CD14-positive monocyte (primary cell): ENCODE data around the gene RASSF1. TPM values are rescaled to one million over a fixed set of nuclear protein-coding genes. Genes with fewer than 3 reads are reported as not detected.

Experiments
- DNase-seq, 3 donors: peaks; one replicate each; pipeline ENCODE4 v3.0.0-alpha.2; 2011 to 2022
- H2AFZ ChIP-seq: 2 replicates; pipeline ENCODE4 v1.6.0; 2012; ENCODE audit warnings: mild to moderate bottlenecking, low read depth, low read length, inconsistent platforms; ENCODE audit not compliant: insufficient read depth, poor library complexity, severe bottlenecking
- H3K27ac ChIP-seq, 2 donors: 1 replicate in 1 of 2; 2 replicates in 1 of 2; pipeline ENCODE4 v1.5.1; 2012 to 2013; ENCODE audit warnings: low read length in 2 of 2, control low read depth in 1 of 2, inconsistent platforms in 1 of 2, low read depth in 1 of 2, mild to moderate bottlenecking in 1 of 2
- H3K27me3 ChIP-seq, 2 donors: one replicate each; pipeline versions ENCODE4 v1.6.0 to v1.6.1; 2011 to 2013; ENCODE audit warnings: low read length in 2 of 2; ENCODE audit not compliant: control insufficient read depth in 2 of 2, insufficient read depth in 2 of 2
- H3K36me3 ChIP-seq, 2 donors: replicated peaks in 1 of 2; 1 replicate in 1 of 2; 2 replicates in 1 of 2; pipeline versions ENCODE4 v1.5.1 to v1.6.1; 2012 to 2013; ENCODE audit warnings: low read length in 2 of 2, control low read depth in 1 of 2, inconsistent platforms in 1 of 2, mild to moderate bottlenecking in 1 of 2; ENCODE audit not compliant: insufficient read depth in 2 of 2, control insufficient read depth in 1 of 2
- H3K4me1 ChIP-seq, 2 donors: 1 replicate in 1 of 2; 2 replicates in 1 of 2; pipeline versions ENCODE4 v1.5.1 to v1.6.1; 2012 to 2013; ENCODE audit warnings: low read length in 2 of 2, control low read depth in 1 of 2, inconsistent platforms in 1 of 2, mild to moderate bottlenecking in 1 of 2, moderate library complexity in 1 of 2; ENCODE audit not compliant: insufficient read depth in 2 of 2, control insufficient read depth in 1 of 2
- H3K4me2 ChIP-seq: replicated peaks from 2 replicates; pipeline ENCODE3; 2012; ENCODE audit warnings: low read length, moderate library complexity, mild to moderate bottlenecking; ENCODE audit not compliant: poor library complexity, severe bottlenecking; ENCODE audit errors: extremely low read depth
- H3K4me3 ChIP-seq, 3 experiments: fragments of 200-600 bp in 1 of 3; sonication (generic) in 1 of 3; replicated peaks in 1 of 3; 1 replicate in 2 of 3; 2 replicates in 1 of 3; pipeline ENCODE4 v1.5.1; 2011 to 2013; ENCODE audit warnings: low read length in 3 of 3, mild to moderate bottlenecking in 3 of 3, control low read depth in 2 of 3, low read depth in 2 of 3, inconsistent platforms in 1 of 3, moderate library complexity in 1 of 3
- H3K79me2 ChIP-seq: 2 replicates; pipeline ENCODE4 v1.6.0; 2012; ENCODE audit warnings: mild to moderate bottlenecking, control low read depth, inconsistent platforms, low read length, moderate library complexity; ENCODE audit not compliant: insufficient read depth
- H3K9ac ChIP-seq: 2 replicates; pipeline ENCODE4 v1.6.0; 2017; ENCODE audit warnings: low read length, mild to moderate bottlenecking; ENCODE audit not compliant: insufficient read depth, poor library complexity, severe bottlenecking
- H3K9me3 ChIP-seq, 2 donors: replicated peaks in 1 of 2; 1 replicate in 1 of 2; 2 replicates in 1 of 2; pipeline versions ENCODE4 v1.5.1 to v1.6.1; 2012 to 2013; ENCODE audit warnings: low read length in 2 of 2, control low read depth in 1 of 2; ENCODE audit not compliant: control insufficient read depth in 1 of 2, insufficient read depth in 1 of 2
- H4K20me1 ChIP-seq: 2 replicates; pipeline ENCODE4 v1.6.0; 2012; ENCODE audit warnings: mild to moderate bottlenecking, low read length, control low read depth, moderate library complexity; ENCODE audit not compliant: insufficient read depth
- H3K27ac Mint-ChIP-seq, 7 donors: one replicate each; pipeline ENCODE4 v1.8.0; 2020; ENCODE audit warnings: mild to moderate bottlenecking in 7 of 7, mixed read lengths in 7 of 7, moderate library complexity in 6 of 7, inconsistent platforms in 2 of 7
- H3K27me3 Mint-ChIP-seq, 3 donors: one replicate each; pipeline ENCODE4 v1.8.0; 2021 to 2022; ENCODE audit warnings: low read depth in 3 of 3, mild to moderate bottlenecking in 3 of 3, mixed read lengths in 3 of 3, moderate library complexity in 3 of 3, inconsistent platforms in 1 of 3
- H3K36me3 Mint-ChIP-seq, 2 donors: one replicate each; pipeline ENCODE4 v1.8.0; 2020; ENCODE audit warnings: mixed read lengths in 2 of 2, inconsistent platforms in 1 of 2, mild to moderate bottlenecking in 1 of 2
- H3K4me1 Mint-ChIP-seq: one replicate; pipeline ENCODE4 v1.8.0; 2020; ENCODE audit warnings: mild to moderate bottlenecking, mixed read lengths
- H3K4me3 Mint-ChIP-seq, 2 donors: one replicate each; pipeline ENCODE4 v1.8.0; 2020; ENCODE audit warnings: mild to moderate bottlenecking in 2 of 2, mixed read lengths in 2 of 2, moderate library complexity in 1 of 2
- H3K9me3 Mint-ChIP-seq, 7 donors: one replicate each; pipeline ENCODE4 v1.8.0; 2020 to 2022; ENCODE audit warnings: mixed read lengths in 7 of 7, mild to moderate bottlenecking in 6 of 7, moderate library complexity in 6 of 7, inconsistent platforms in 2 of 7
- WGBS: methylation state at CpG from one replicate; pipeline ENCODE4 v1.1.5; 2013; ENCODE audit warnings: missing lambda C conversion rate; ENCODE audit not compliant: insufficient coverage; 5-methylcytosine and 5-hydroxymethylcytosine counted together
- intact Hi-C, 2 donors: fragments of 100-400 bp; cut with micrococcal nuclease; formaldehyde crosslinking; loops; one replicate each; pipeline versions ENCODE4 v1.15.0 to v1.15.1; 2023
- polyA plus RNA-seq, 3 donors: library from polyadenylated mRNA; depleted of rRNA in 1 of 3; unstranded in 2 of 3; stranded (reverse) in 1 of 3; fragments of 300-500 nt in 2 of 3; fragments of >200 nt in 1 of 3; fragmentation: Illumina TruSeq in 2 of 3; gene quantifications; 1 replicate in 2 of 3; 2 replicates in 1 of 3; pipeline ENCODE4 v1.2.3, GENCODE V29; 2012 to 2021
- TF ChIP-seq, protein P1 (sequence below): fragments of 200-600 bp; IDR thresholded peaks from one replicate; pipeline ENCODE4 v1.8.0; 2022; ENCODE audit warnings: antibody characterized with exemption, mild to moderate bottlenecking

RASSF1 gene
- polyA plus RNA-seq, 3 donors, result 16.0 to 229 (median 24.0) TPM

DNA sequence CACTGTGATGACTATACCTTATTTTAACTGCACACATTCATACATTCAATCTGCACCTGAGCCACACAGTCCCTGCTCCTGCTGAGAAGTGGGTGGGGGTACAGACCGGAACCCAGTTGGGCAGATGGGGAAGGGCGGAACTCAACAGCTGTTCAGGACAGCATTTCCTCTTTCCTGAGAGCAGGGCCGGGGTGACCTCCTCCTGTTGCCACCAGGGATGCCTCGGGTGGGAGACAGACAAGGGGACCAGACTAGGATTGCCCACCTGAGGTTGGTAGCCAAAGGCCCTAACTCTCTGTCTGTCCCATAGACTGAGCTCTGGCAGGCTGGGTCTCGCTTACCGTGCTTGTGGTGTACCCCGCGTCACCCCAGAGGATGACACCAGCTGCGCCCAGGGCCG lies 22.0 kb downstream of the RASSF1 start:
- Histone ChIP-seq H3K9ac (peak overlapping the region; percentile 54), H3K79me2 (peaks cover 21% of the 10 kb centered on the region), H3K27ac (peak overlapping the region; percentile 18 to 81), H3K9me3 (no peaks in the 10 kb centered on the region), H4K20me1 (no peaks in the 10 kb centered on the region), H3K4me2 (peak overlapping the region; percentile 87), H3K36me3 (peaks cover 0 to 29% of the 10 kb centered on the region in 2 donors), H3K4me3 (peak overlapping the region in 1 of 3 experiments; percentile 90), H3K27me3 (no peaks in the 10 kb centered on the region), H3K4me1 (peaks cover 57 to 66% of the 10 kb centered on the region in 2 donors), H2AFZ (peak overlapping the region; percentile 80)
- peak overlapping the region; percentile 79 to 92 (median 89) for H3K27ac Mint-ChIP-seq
- peaks cover 63% of the 10 kb centered on the region for H3K4me1 Mint-ChIP-seq
- H3K4me3 Mint-ChIP-seq, result peak overlapping the region; percentile 66 to 85
- H3K36me3 Mint-ChIP-seq, result peaks cover 22 to 35% of the 10 kb centered on the region in 2 donors
- H3K27me3 Mint-ChIP-seq, result peaks cover 0 to 8% (median 2%) of the 10 kb centered on the region in 3 donors
- no peaks in the 10 kb centered on the region for H3K9me3 Mint-ChIP-seq
- TF ChIP-seq, protein P1, sequence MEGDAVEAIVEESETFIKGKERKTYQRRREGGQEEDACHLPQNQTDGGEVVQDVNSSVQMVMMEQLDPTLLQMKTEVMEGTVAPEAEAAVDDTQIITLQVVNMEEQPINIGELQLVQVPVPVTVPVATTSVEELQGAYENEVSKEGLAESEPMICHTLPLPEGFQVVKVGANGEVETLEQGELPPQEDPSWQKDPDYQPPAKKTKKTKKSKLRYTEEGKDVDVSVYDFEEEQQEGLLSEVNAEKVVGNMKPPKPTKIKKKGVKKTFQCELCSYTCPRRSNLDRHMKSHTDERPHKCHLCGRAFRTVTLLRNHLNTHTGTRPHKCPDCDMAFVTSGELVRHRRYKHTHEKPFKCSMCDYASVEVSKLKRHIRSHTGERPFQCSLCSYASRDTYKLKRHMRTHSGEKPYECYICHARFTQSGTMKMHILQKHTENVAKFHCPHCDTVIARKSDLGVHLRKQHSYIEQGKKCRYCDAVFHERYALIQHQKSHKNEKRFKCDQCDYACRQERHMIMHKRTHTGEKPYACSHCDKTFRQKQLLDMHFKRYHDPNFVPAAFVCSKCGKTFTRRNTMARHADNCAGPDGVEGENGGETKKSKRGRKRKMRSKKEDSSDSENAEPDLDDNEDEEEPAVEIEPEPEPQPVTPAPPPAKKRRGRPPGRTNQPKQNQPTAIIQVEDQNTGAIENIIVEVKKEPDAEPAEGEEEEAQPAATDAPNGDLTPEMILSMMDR, result no peak
- 23% methylated on average over 8 of the region's 10 CpGs for WGBS
- peak; percentile 39 to 58 (median 50) for DNase-seq
- intact Hi-C loops, result no loop called here

DNA sequence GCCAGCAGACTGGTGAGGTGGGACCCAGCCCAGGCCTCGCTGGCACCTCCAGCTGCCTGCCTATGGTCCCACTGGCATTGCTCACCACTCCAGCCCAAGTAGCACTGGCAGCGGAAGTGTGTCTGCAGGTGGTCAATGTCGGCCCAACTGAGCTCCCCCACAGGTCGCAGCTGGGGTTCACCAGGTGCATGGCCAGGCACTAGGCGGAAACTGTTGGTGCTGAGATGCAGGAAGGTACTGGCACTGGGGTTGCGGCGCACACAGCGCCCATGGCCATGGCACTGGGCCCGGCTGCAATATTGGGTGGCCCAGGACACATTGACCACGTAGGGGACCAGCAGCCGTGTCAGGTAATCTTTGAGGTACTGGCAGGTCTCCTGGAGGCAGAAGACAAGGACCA lies 22.5 kb downstream of the RASSF1 start:
- H3K4me3 ChIP-seq, result peak overlapping the region in 1 of 3 experiments; percentile 90
- H3K4me3 Mint-ChIP-seq, result peak overlapping the region; percentile 66 to 85
- peak overlapping the region in 6 of 7 donors; percentile 15 to 92 (median 76) for H3K27ac Mint-ChIP-seq
- intact Hi-C loops, result no loop called here
- peaks cover 22 to 35% of the 10 kb centered on the region in 2 donors for H3K36me3 Mint-ChIP-seq
- H2AFZ ChIP-seq, result no peak overlapping the region
- TF ChIP-seq, protein P1, result no peak
- H3K9me3 Mint-ChIP-seq, result no peaks in the 10 kb centered on the region
- no peaks in the 10 kb centered on the region for H4K20me1 ChIP-seq
- H3K36me3 ChIP-seq, result peaks cover 0 to 29% of the 10 kb centered on the region in 2 donors
- WGBS, result 91% methylated on average over 11 of the region's 11 CpGs
- peak overlapping the region; percentile 87 for H3K4me2 ChIP-seq
- no peak for DNase-seq
- H3K79me2 ChIP-seq, result peaks cover 21% of the 10 kb centered on the region
- no peaks in the 10 kb centered on the region for H3K9me3 ChIP-seq
- H3K27ac ChIP-seq, result peak overlapping the region; percentile 18 to 81
- H3K27me3 ChIP-seq, result no peaks in the 10 kb centered on the region
- H3K4me1 Mint-ChIP-seq, result peaks cover 60% of the 10 kb centered on the region
- H3K27me3 Mint-ChIP-seq, result peaks cover 0 to 8% (median 2%) of the 10 kb centered on the region in 3 donors
- no peak overlapping the region for H3K9ac ChIP-seq
- peaks cover 52 to 62% of the 10 kb centered on the region in 2 donors for H3K4me1 ChIP-seq
